ENCODE data around the gene RNF227.
"Not testable (repeated sequence)": the region's sequence is repeated elsewhere in the genome, so short reads cannot be mapped to it uniquely, and the experiment has no call there.

The RNF227 gene

DNA sequence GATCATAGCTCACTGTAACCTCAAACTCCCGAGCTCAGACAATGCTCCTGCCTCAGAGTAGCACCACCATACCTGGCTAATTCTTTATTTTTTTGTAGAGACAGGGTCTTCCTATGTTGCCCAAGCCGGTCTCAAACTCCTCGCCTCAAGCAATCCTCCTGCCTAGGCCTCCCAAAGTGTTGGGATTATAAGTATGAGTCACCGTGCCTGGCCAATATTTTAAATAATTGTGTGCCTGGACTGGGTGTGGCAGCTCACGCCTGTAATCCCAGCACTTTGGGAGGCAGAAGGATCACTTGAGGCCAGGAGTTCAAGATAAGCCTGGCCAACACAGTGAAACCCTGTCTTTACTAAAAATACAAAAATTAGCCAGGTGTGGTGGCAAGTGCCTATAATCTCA, 51.7 kb downstream of the RNF227 start:
- not testable (repeated sequence) for DNase-seq (ENCODE audit: low read depth in 2 of 2)

All from stimulated activated CD4-positive, alpha-beta T cell treated with anti-CD3 and anti-CD28 coated beads, Interleukin-15, amount 100 ng/mL, for 48 hours (primary cell).